ENCODE data around the gene ARL8A. TPM values are rescaled to one million over a fixed set of nuclear protein-coding genes. Genes with fewer than 3 reads are reported as not detected.

The ARL8A gene
- total and polyA plus RNA-seq, 2 experiments from 2014 or later = 32.5 to 33.9 TPM

GRCh38 chr1:202173993-202174392 lies 29.5 kb upstream of the ARL8A start:
- H3K36me3 ChIP-seq (ENCODE audit: low read depth) = no peaks in the 10 kb centered on the region
- 76 to 81% methylated on average over 7 of the region's 7 CpGs for WGBS, 2 experiments (ENCODE audit: low coverage in 1 of 2, low lambda C conversion rate in 2 of 2, missing lambda C conversion rate in 2 of 2)
- H2AFZ ChIP-seq = no peak overlapping the region
- no peaks in the 10 kb centered on the region for H4K20me1 ChIP-seq (ENCODE audit: insufficient read depth)
- H3K9me2 ChIP-seq (ENCODE audit: insufficient read depth) = no peaks in the 10 kb centered on the region
- H3K4me2 ChIP-seq (ENCODE audit: unreplicated experiment) = no peak overlapping the region
- H3K79me2 ChIP-seq (ENCODE audit: insufficient read depth) = no peaks in the 10 kb centered on the region
- no peaks in the 10 kb centered on the region for H3F3A ChIP-seq (ENCODE audit: insufficient read depth)
- H3K4me1 ChIP-seq (ENCODE audit: insufficient read depth) = no peaks in the 10 kb centered on the region
- H3K9ac ChIP-seq = no peak overlapping the region
- H3K4me3 ChIP-seq = no peak overlapping the region
- H3K27ac ChIP-seq = no peak overlapping the region
- H3K9me3 ChIP-seq (ENCODE audit: low read depth) = no peaks in the 10 kb centered on the region
- no peak for DNase-seq
- in situ Hi-C loops (cut with MboI) = loop anchor here (10.0 kb wide), 1 partner anchor 541 kb away; the partner anchor contains the start of gene SYT2
- TF ChIP-seq EZH2 (IDR thresholded peaks at IDR 0.05; ENCODE audit: insufficient read depth, poor library complexity, severe bottlenecking) = no peak
- no peak for TF ChIP-seq EZH2phosphoT487 (IDR thresholded peaks at IDR 0.05; ENCODE audit: insufficient read depth, low read depth)
- H3K27me3 ChIP-seq (replicated peaks; ENCODE audit: insufficient read depth) = no peaks in the 10 kb centered on the region; the same call in 1 of the 2 replicates

- WGBS, 2 experiments (ENCODE audit: low coverage in 1 of 2, low lambda C conversion rate in 2 of 2, missing lambda C conversion rate in 2 of 2) = 81 to 85% methylated on average over 2 to 5 of the region's 5 CpGs
- TF ChIP-seq EZH2phosphoT487 (IDR thresholded peaks at IDR 0.05; ENCODE audit: insufficient read depth, low read depth) (no peak), EZH2 (IDR thresholded peaks at IDR 0.05; ENCODE audit: insufficient read depth, poor library complexity, severe bottlenecking) (no peak)
- H3K36me3 ChIP-seq (ENCODE audit: low read depth) = no peaks in the 10 kb centered on the region
- H4K20me1 ChIP-seq (ENCODE audit: insufficient read depth) = no peaks in the 10 kb centered on the region
- H3K27me3 ChIP-seq (replicated peaks; ENCODE audit: insufficient read depth) = no peaks in the 10 kb centered on the region
- no peak overlapping the region for H3K9ac ChIP-seq
- no peak overlapping the region for H3K4me3 ChIP-seq
- no peaks in the 10 kb centered on the region for H3K79me2 ChIP-seq (ENCODE audit: insufficient read depth)
- no peak overlapping the region for H2AFZ ChIP-seq
- no peaks in the 10 kb centered on the region for H3K9me3 ChIP-seq (ENCODE audit: low read depth)
- peaks cover 7% of the 10 kb centered on the region; the same call in 1 of the 2 replicates for H3K4me1 ChIP-seq (ENCODE audit: insufficient read depth)
- no peak for DNase-seq
- H3F3A ChIP-seq (ENCODE audit: insufficient read depth) = no peaks in the 10 kb centered on the region
- H3K4me2 ChIP-seq (ENCODE audit: unreplicated experiment) = no peak overlapping the region
- in situ Hi-C loops (cut with MboI) = loop anchor here (10.0 kb wide), 1 partner anchor 543 kb away; the partner anchor contains the start of gene SYT2
- no peaks in the 10 kb centered on the region for H3K9me2 ChIP-seq (ENCODE audit: insufficient read depth)
- no peak overlapping the region for H3K27ac ChIP-seq
These were observed 27.4 kb upstream of the ARL8A start for GRCh38 chr1:202172015-202172355.

DNA sequence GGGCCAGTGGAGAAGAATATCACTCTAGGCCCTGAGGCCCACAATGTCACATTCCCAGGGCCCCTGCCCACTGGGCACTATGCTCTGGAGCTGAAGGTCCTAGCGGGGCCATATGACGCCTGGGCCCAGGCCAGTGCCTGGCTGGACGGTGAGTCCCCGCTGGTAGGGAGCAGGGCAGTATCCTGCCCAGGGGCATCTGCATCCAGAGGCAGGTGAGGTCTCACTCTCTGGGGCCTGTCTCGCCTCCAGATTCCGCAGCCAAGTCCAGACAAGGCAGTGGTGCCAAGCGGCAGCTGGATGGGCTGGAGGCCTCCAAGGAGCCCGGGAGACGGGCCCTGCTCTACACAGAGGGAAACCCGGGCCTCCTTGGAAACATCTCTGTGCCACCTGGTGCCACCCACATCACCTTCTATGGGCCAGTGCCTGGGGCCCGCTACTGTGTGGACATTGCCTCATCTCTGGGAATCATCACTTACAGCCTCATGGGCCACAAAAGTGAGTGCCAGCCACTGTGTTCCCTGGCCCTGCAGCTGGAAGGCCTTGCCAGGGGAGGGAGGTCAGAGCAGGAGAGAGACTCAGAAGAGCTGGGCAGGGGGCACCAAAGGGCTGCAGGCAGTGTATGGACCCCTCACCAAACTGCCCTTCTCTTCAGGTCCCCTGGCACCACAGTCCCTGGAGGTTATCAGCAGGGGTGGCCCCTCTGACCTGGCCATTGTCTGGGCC lies 26.9 kb upstream of the ARL8A start:
- 86 to 89% methylated on average over 7 to 9 of the region's 11 CpGs for WGBS, 2 experiments (ENCODE audit: low coverage in 1 of 2, low lambda C conversion rate in 2 of 2, missing lambda C conversion rate in 2 of 2)
- Histone ChIP-seq H2AFZ (no peak overlapping the region), H3K79me2 (ENCODE audit: insufficient read depth) (no peaks in the 10 kb centered on the region), H3K4me3 (no peak overlapping the region), H3K9ac (no peak overlapping the region), H3K4me2 (ENCODE audit: unreplicated experiment) (no peak overlapping the region), H3K27ac (no peak overlapping the region), H3K36me3 (ENCODE audit: low read depth) (no peaks in the 10 kb centered on the region), H4K20me1 (ENCODE audit: insufficient read depth) (no peaks in the 10 kb centered on the region), H3K9me3 (ENCODE audit: low read depth) (no peaks in the 10 kb centered on the region), H3K4me1 (ENCODE audit: insufficient read depth) (peaks cover 7% of the 10 kb centered on the region; the same call in 1 of the 2 replicates), H3K9me2 (ENCODE audit: insufficient read depth) (no peaks in the 10 kb centered on the region), H3K27me3 (replicated peaks; ENCODE audit: insufficient read depth) (no peaks in the 10 kb centered on the region), H3F3A (ENCODE audit: insufficient read depth) (no peaks in the 10 kb centered on the region)
- TF ChIP-seq EZH2 (IDR thresholded peaks at IDR 0.05; ENCODE audit: insufficient read depth, poor library complexity, severe bottlenecking) = no peak
- TF ChIP-seq EZH2phosphoT487 (IDR thresholded peaks at IDR 0.05; ENCODE audit: insufficient read depth, low read depth) = no peak
- in situ Hi-C loops (cut with MboI) = loop anchor here (10.0 kb wide), 1 partner anchor 543 kb away; the partner anchor contains the start of gene SYT2
- no peak for DNase-seq

DNA sequence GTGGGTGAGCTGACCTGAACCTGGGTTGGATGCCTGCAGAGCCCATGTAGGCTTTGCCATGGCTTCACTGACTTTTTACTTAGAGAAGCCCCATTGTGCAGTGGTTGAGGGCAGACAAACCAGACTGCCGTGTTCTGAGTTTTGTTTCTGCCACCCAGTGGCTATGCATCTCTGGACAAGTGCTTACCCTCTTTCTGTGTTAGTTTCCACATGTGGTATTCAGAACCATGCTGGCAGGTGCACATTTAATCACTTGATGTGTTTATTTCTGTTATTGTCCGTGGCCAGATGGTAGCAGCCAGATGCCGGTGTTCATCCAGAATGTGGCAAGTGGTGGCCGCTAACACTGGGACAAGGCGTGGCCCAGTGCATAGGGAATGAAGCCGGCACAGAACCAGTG lies 26.2 kb upstream of the ARL8A start:
- WGBS, 2 experiments (ENCODE audit: low coverage in 1 of 2, low lambda C conversion rate in 2 of 2, missing lambda C conversion rate in 2 of 2) = 87 to 93% methylated on average over 6 of the region's 6 CpGs
- no peak for DNase-seq
- no peaks in the 10 kb centered on the region for H3K27me3 ChIP-seq (replicated peaks; ENCODE audit: insufficient read depth)
- no peak overlapping the region for H3K9ac ChIP-seq
- no peak overlapping the region for H2AFZ ChIP-seq
- no peaks in the 10 kb centered on the region for H4K20me1 ChIP-seq (ENCODE audit: insufficient read depth)
- H3K4me2 ChIP-seq (ENCODE audit: unreplicated experiment) = no peak overlapping the region
- no peaks in the 10 kb centered on the region for H3K79me2 ChIP-seq (ENCODE audit: insufficient read depth)
- no peaks in the 10 kb centered on the region for H3K9me3 ChIP-seq (ENCODE audit: low read depth)
- no peaks in the 10 kb centered on the region for H3K36me3 ChIP-seq (ENCODE audit: low read depth)
- H3K9me2 ChIP-seq (ENCODE audit: insufficient read depth) = no peaks in the 10 kb centered on the region
- no peak overlapping the region for H3K27ac ChIP-seq
- TF ChIP-seq EZH2phosphoT487 (IDR thresholded peaks at IDR 0.05; ENCODE audit: insufficient read depth, low read depth) = no peak
- TF ChIP-seq EZH2 (IDR thresholded peaks at IDR 0.05; ENCODE audit: insufficient read depth, poor library complexity, severe bottlenecking) = no peak
- in situ Hi-C loops (cut with MboI) = loop anchor here (10.0 kb wide), 1 partner anchor 544 kb away; the partner anchor contains the start of gene SYT2
- H3K4me3 ChIP-seq = no peak overlapping the region
- H3K4me1 ChIP-seq (ENCODE audit: insufficient read depth) = peaks cover 7% of the 10 kb centered on the region; the same call in 1 of the 2 replicates
- H3F3A ChIP-seq (ENCODE audit: insufficient read depth) = no peaks in the 10 kb centered on the region
